Body of pancreas (tissue), 4 donors: Measurements from ENCODE around the gene MGAM2.

Experiments
- CTCF ChIP-seq, 7 experiments: fragments of 450-650 bp in 4 of 7; fragments of 200-600 bp in 3 of 7; sonication (generic) in 3 of 7; IDR thresholded peaks; one replicate each; pipeline ENCODE4 v1.5.1; 2016 to 2019; ENCODE audit warnings: antibody characterized with exemption in 7 of 7
- POLR2A ChIP-seq, 3 donors: fragments of 450-650 bp; IDR thresholded peaks; one replicate each; pipeline ENCODE4 v1.6.1; 2016; ENCODE audit warnings: antibody characterized with exemption in 3 of 3, mild to moderate bottlenecking in 2 of 3

GRCh38 chr7:142120524-142120923, 9.0 kb downstream of the MGAM2 start:
- TF ChIP-seq CTCF (IDR thresholded peaks at IDR 0.05) (no peak), POLR2A (IDR thresholded peaks at IDR 0.05) (no peak)
